ENCODE measurements around the gene GRAP2.

GRAP2 gene

DNA sequence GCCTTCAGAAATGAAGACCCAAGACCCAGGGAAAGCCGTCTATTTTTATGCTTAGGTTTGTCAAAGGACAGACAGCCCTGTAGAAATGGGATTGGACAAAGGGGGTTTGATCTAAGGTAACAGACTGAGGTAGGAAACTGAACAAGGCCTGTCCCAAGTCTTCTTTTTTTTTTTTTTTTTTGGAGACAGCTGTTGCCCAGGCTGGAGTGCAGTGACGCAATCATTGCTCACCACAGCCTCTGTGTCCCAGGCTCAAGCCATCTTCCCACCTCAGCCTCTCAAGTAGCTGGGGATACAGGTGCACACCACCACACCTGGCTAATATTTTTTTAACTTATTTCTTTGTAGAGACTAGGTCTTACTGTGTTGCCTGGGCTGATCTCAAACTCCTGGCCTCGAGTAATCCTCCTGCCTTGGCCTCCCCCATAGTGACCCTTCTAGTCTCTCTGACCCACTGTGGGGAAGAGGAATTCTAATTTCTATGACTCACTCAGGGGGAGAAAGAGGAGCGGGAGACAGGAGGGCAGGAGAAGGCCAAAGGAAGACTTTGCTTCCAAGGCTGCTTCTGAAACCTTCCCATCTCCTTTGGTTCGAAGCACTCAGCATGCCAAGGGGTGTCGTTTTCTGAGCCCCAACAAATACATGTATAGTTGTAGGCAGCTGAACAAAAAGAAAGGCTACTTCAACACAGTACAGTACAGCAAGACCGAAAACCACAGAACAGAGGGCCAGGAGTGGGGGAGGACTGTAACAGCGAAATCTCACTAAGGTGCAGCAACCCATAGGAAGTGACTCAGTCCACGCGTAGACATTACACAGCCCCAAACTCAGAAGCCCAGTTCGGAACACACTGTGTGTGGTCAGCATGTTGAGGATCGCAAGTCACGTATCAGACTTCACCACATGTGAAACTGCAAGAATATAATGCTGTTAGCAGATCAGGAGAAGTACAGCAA, 60.2 kb downstream of the GRAP2 start:
- Histone ChIP-seq H3K4me2 (ENCODE audit: low read length) (no peak overlapping the region), H3K36me3 (ENCODE audit: control insufficient read depth, low read length) (no peaks in the 10 kb centered on the region), H3K4me1 (ENCODE audit: control insufficient read depth, low read length) (peaks cover 10% of the 10 kb centered on the region), H3K9me3 (ENCODE audit: control insufficient read depth, insufficient read depth, low read length) (no peaks in the 10 kb centered on the region), H3F3A (ENCODE audit: control insufficient read depth, insufficient read depth) (no peaks in the 10 kb centered on the region), H3K9me2 (replicated peaks; ENCODE audit: control insufficient read depth, low read length) (no peaks in the 10 kb centered on the region), H3K27me3 (ENCODE audit: control insufficient read depth, low read length) (peaks cover 45% of the 10 kb centered on the region), H3K4me3 (ENCODE audit: low read length) (no peak overlapping the region), H3K79me2 (ENCODE audit: control insufficient read depth, low read length) (no peaks in the 10 kb centered on the region), H4K20me1 (ENCODE audit: control insufficient read depth, insufficient read depth, low read depth, low read length) (no peaks in the 10 kb centered on the region), H3K27ac (ENCODE audit: low read depth, low read length) (no peak overlapping the region)
- no peak for TF ChIP-seq EZH2phosphoT487 (IDR thresholded peaks at IDR 0.05; ENCODE audit: borderline replicate concordance, low read length)

GRCh38 chr22:39962071-39962470, 61.2 kb downstream of the GRAP2 start:
- Histone ChIP-seq H3K36me3 (ENCODE audit: control insufficient read depth, low read length) (no peaks in the 10 kb centered on the region), H3K9me2 (replicated peaks; ENCODE audit: control insufficient read depth, low read length) (no peaks in the 10 kb centered on the region), H3K9me3 (ENCODE audit: control insufficient read depth, insufficient read depth, low read length) (no peaks in the 10 kb centered on the region), H3F3A (ENCODE audit: control insufficient read depth, insufficient read depth) (no peaks in the 10 kb centered on the region), H3K27me3 (ENCODE audit: control insufficient read depth, low read length) (peaks cover 52% of the 10 kb centered on the region), H4K20me1 (ENCODE audit: control insufficient read depth, insufficient read depth, low read depth, low read length) (no peaks in the 10 kb centered on the region), H3K79me2 (ENCODE audit: control insufficient read depth, low read length) (no peaks in the 10 kb centered on the region), H3K4me3 (ENCODE audit: low read length) (no peak overlapping the region), H3K27ac (ENCODE audit: low read depth, low read length) (no peak overlapping the region), H3K4me2 (ENCODE audit: low read length) (no peak overlapping the region), H3K4me1 (ENCODE audit: control insufficient read depth, low read length) (peaks cover 5% of the 10 kb centered on the region)
- TF ChIP-seq CTCF (IDR thresholded peaks at IDR 0.05; ENCODE audit: low read depth, low read length, poor library complexity, severe bottlenecking) (no peak), EZH2phosphoT487 (IDR thresholded peaks at IDR 0.05; ENCODE audit: borderline replicate concordance, low read length) (no peak)

DNA sequence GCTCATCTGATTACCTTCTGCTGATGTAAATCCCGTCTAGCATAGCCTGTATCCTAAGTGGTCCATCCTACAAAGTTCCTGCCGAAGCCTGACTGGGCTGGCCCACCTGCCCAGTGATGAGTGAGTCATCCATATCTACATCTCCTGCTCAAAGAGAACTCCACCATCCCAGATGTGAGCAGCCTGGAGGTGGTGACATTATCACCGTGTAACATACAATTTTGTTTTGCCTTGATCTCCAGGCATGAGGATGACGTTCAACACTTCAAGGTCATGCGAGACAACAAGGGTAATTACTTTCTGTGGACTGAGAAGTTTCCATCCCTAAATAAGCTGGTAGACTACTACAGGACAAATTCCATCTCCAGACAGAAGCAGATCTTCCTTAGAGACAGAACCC, 64.9 kb downstream of the GRAP2 start:
- H3K4me1 ChIP-seq (ENCODE audit: control insufficient read depth, low read length): no peaks in the 10 kb centered on the region
- H3K4me3 ChIP-seq (ENCODE audit: low read length): no peak overlapping the region
- no peak overlapping the region for H3K27ac ChIP-seq (ENCODE audit: low read depth, low read length)
- no peaks in the 10 kb centered on the region for H3F3A ChIP-seq (ENCODE audit: control insufficient read depth, insufficient read depth)
- no peak for TF ChIP-seq CTCF (IDR thresholded peaks at IDR 0.05; ENCODE audit: low read depth, low read length, poor library complexity, severe bottlenecking)
- no peak for TF ChIP-seq EZH2phosphoT487 (IDR thresholded peaks at IDR 0.05; ENCODE audit: borderline replicate concordance, low read length)
- no peaks in the 10 kb centered on the region for H4K20me1 ChIP-seq (ENCODE audit: control insufficient read depth, insufficient read depth, low read depth, low read length)
- peaks cover 40% of the 10 kb centered on the region for H3K27me3 ChIP-seq (ENCODE audit: control insufficient read depth, low read length)
- no peaks in the 10 kb centered on the region for H3K36me3 ChIP-seq (ENCODE audit: control insufficient read depth, low read length)
- H3K4me2 ChIP-seq (ENCODE audit: low read length): no peak overlapping the region
- no peaks in the 10 kb centered on the region for H3K9me3 ChIP-seq (ENCODE audit: control insufficient read depth, insufficient read depth, low read length)
- H3K9me2 ChIP-seq (replicated peaks; ENCODE audit: control insufficient read depth, low read length): no peaks in the 10 kb centered on the region
- no peaks in the 10 kb centered on the region for H3K79me2 ChIP-seq (ENCODE audit: control insufficient read depth, low read length)

GRCh38 chr22:39966470-39966869, 65.6 kb downstream of the GRAP2 start:
- peaks cover 34% of the 10 kb centered on the region for H3K27me3 ChIP-seq (ENCODE audit: control insufficient read depth, low read length)
- H3K27ac ChIP-seq (ENCODE audit: low read depth, low read length): no peak overlapping the region
- TF ChIP-seq CTCF (IDR thresholded peaks at IDR 0.05; ENCODE audit: low read depth, low read length, poor library complexity, severe bottlenecking): no peak
- TF ChIP-seq EZH2phosphoT487 (IDR thresholded peaks at IDR 0.05; ENCODE audit: borderline replicate concordance, low read length): no peak
- H4K20me1 ChIP-seq (ENCODE audit: control insufficient read depth, insufficient read depth, low read depth, low read length): no peaks in the 10 kb centered on the region
- H3K9me2 ChIP-seq (replicated peaks; ENCODE audit: control insufficient read depth, low read length): no peaks in the 10 kb centered on the region
- H3K79me2 ChIP-seq (ENCODE audit: control insufficient read depth, low read length): no peaks in the 10 kb centered on the region
- no peak overlapping the region for H3K4me2 ChIP-seq (ENCODE audit: low read length)
- H3K4me3 ChIP-seq (ENCODE audit: low read length): no peak overlapping the region
- H3K4me1 ChIP-seq (ENCODE audit: control insufficient read depth, low read length): no peaks in the 10 kb centered on the region
- H3K9me3 ChIP-seq (ENCODE audit: control insufficient read depth, insufficient read depth, low read length): no peaks in the 10 kb centered on the region
- no peaks in the 10 kb centered on the region for H3K36me3 ChIP-seq (ENCODE audit: control insufficient read depth, low read length)
- no peaks in the 10 kb centered on the region for H3F3A ChIP-seq (ENCODE audit: control insufficient read depth, insufficient read depth)
